Measurements from ENCODE around the gene KRT6A.
A peak's percentile ranks its signal among the peaks of the same experiment; 100 is the strongest.

Gene KRT6A

GRCh38 chr12:52508211-52508610 is 15.2 kb upstream of the KRT6A start:
- H3K27ac ChIP-seq (ENCODE audit: low read length, poor library complexity, severe bottlenecking) = no peak overlapping the region
- no peaks in the 10 kb centered on the region for H3K36me3 ChIP-seq (ENCODE audit: control insufficient read depth in 1 of 2, insufficient read depth in 2 of 2, low read depth in 1 of 2, low read length in 2 of 2)
- H2AK5ac ChIP-seq (ENCODE audit: low read length, severe bottlenecking) = no peak overlapping the region
- H3K18ac ChIP-seq (ENCODE audit: low read depth in 1 of 2, low read length in 2 of 2) = no peak overlapping the region
- H4K8ac ChIP-seq (ENCODE audit: low read length) = no peak overlapping the region
- no peak overlapping the region for H3K23ac ChIP-seq (ENCODE audit: low read length in 2 of 2)
- no peak overlapping the region for H3K9ac ChIP-seq (ENCODE audit: low read length)
- H4K91ac ChIP-seq (ENCODE audit: low read length) = no peak overlapping the region
- no peak overlapping the region for H2BK12ac ChIP-seq (ENCODE audit: low read length in 2 of 2)
- no peak overlapping the region for H2BK5ac ChIP-seq (ENCODE audit: low read depth, low read length, poor library complexity, severe bottlenecking)
- H3K4me1 ChIP-seq (ENCODE audit: control insufficient read depth, insufficient read depth, low read depth, low read length) = no peaks in the 10 kb centered on the region
- H3K4me2 ChIP-seq (ENCODE audit: low read length, poor library complexity, severe bottlenecking) = no peak overlapping the region
- no peaks in the 10 kb centered on the region for H3K79me1 ChIP-seq (replicated peaks; ENCODE audit: low read length, poor library complexity, severe bottlenecking)
- WGBS = 75% methylated on average over 5 of the region's 5 CpGs
- H2AFZ ChIP-seq (ENCODE audit: low read depth, low read length) = no peak overlapping the region
- H2BK15ac ChIP-seq (ENCODE audit: low read depth, poor library complexity, severe bottlenecking) = no peak overlapping the region
- H3K27me3 ChIP-seq (ENCODE audit: control insufficient read depth in 1 of 2, insufficient read depth in 1 of 2, low read length in 2 of 2) = peaks cover 6 to 35% of the 10 kb centered on the region in 2 experiments
- no peak overlapping the region for H3K14ac ChIP-seq (ENCODE audit: low read length in 2 of 2)
- no peak overlapping the region for H3K4me3 ChIP-seq (ENCODE audit: insufficient read depth in 1 of 2, low read depth in 1 of 2, low read length in 2 of 2)
- no peak for DNase-seq
- no peak overlapping the region for H3K4ac ChIP-seq (ENCODE audit: low read depth in 1 of 2, low read length in 2 of 2)
- no peak overlapping the region for H2BK120ac ChIP-seq (ENCODE audit: low read depth, low read length)
- no peaks in the 10 kb centered on the region for H3K9me3 ChIP-seq (ENCODE audit: control insufficient read depth, low read length)

- H3K79me1 ChIP-seq (replicated peaks; ENCODE audit: low read length, poor library complexity, severe bottlenecking) = no peaks in the 10 kb centered on the region
- no peak overlapping the region for H2BK15ac ChIP-seq (ENCODE audit: low read depth, poor library complexity, severe bottlenecking)
- H3K4ac ChIP-seq (ENCODE audit: low read depth in 1 of 2, low read length in 2 of 2) = no peak overlapping the region
- no peak overlapping the region for H2BK120ac ChIP-seq (ENCODE audit: low read depth, low read length)
- no peak overlapping the region for H3K4me3 ChIP-seq (ENCODE audit: insufficient read depth in 1 of 2, low read depth in 1 of 2, low read length in 2 of 2)
- no peak overlapping the region for H2BK5ac ChIP-seq (ENCODE audit: low read depth, low read length, poor library complexity, severe bottlenecking)
- peaks cover 6 to 38% of the 10 kb centered on the region in 2 experiments for H3K27me3 ChIP-seq (ENCODE audit: control insufficient read depth in 1 of 2, insufficient read depth in 1 of 2, low read length in 2 of 2)
- no peak overlapping the region for H4K91ac ChIP-seq (ENCODE audit: low read length)
- no peak overlapping the region for H3K23ac ChIP-seq (ENCODE audit: low read length in 2 of 2)
- no peaks in the 10 kb centered on the region for H3K36me3 ChIP-seq (ENCODE audit: control insufficient read depth in 1 of 2, insufficient read depth in 2 of 2, low read depth in 1 of 2, low read length in 2 of 2)
- no peak overlapping the region for H2AFZ ChIP-seq (ENCODE audit: low read depth, low read length)
- H3K4me1 ChIP-seq (ENCODE audit: control insufficient read depth, insufficient read depth, low read depth, low read length) = no peaks in the 10 kb centered on the region
- H3K9me3 ChIP-seq (ENCODE audit: control insufficient read depth, low read length) = no peaks in the 10 kb centered on the region
- no peak overlapping the region for H3K14ac ChIP-seq (ENCODE audit: low read length in 2 of 2)
- no peak overlapping the region for H4K8ac ChIP-seq (ENCODE audit: low read length)
- H2AK5ac ChIP-seq (ENCODE audit: low read length, severe bottlenecking) = no peak overlapping the region
- H3K27ac ChIP-seq (ENCODE audit: low read length, poor library complexity, severe bottlenecking) = no peak overlapping the region
- H3K18ac ChIP-seq (ENCODE audit: low read depth in 1 of 2, low read length in 2 of 2) = no peak overlapping the region
- no peak overlapping the region for H3K4me2 ChIP-seq (ENCODE audit: low read length, poor library complexity, severe bottlenecking)
- DNase-seq = peak; percentile 53
- WGBS = 31% methylated on average over 2 of the region's 4 CpGs
- no peak overlapping the region for H2BK12ac ChIP-seq (ENCODE audit: low read length in 2 of 2)
- no peak overlapping the region for H3K9ac ChIP-seq (ENCODE audit: low read length)
Observed at GRCh38 chr12:52506858-52507715, 14.0 kb upstream of the KRT6A start.

- no peaks in the 10 kb centered on the region for H3K4me1 ChIP-seq (ENCODE audit: control insufficient read depth, insufficient read depth, low read depth, low read length)
- no peak overlapping the region for H2BK15ac ChIP-seq (ENCODE audit: low read depth, poor library complexity, severe bottlenecking)
- H3K27ac ChIP-seq (ENCODE audit: low read length, poor library complexity, severe bottlenecking) = no peak overlapping the region
- H2AFZ ChIP-seq (ENCODE audit: low read depth, low read length) = no peak overlapping the region
- no peak overlapping the region for H3K4ac ChIP-seq (ENCODE audit: low read depth in 1 of 2, low read length in 2 of 2)
- DNase-seq = no peak
- no peak overlapping the region for H4K91ac ChIP-seq (ENCODE audit: low read length)
- no peak overlapping the region for H3K4me3 ChIP-seq (ENCODE audit: insufficient read depth in 1 of 2, low read depth in 1 of 2, low read length in 2 of 2)
- no peak overlapping the region for H3K14ac ChIP-seq (ENCODE audit: low read length in 2 of 2)
- H3K9ac ChIP-seq (ENCODE audit: low read length) = no peak overlapping the region
- no peak overlapping the region for H2BK5ac ChIP-seq (ENCODE audit: low read depth, low read length, poor library complexity, severe bottlenecking)
- no peaks in the 10 kb centered on the region for H3K9me3 ChIP-seq (ENCODE audit: control insufficient read depth, low read length)
- H3K36me3 ChIP-seq (ENCODE audit: control insufficient read depth in 1 of 2, insufficient read depth in 2 of 2, low read depth in 1 of 2, low read length in 2 of 2) = no peaks in the 10 kb centered on the region
- no CpG with 5 or more reads among the region's 1 CpG for WGBS
- no peak overlapping the region for H4K8ac ChIP-seq (ENCODE audit: low read length)
- H3K27me3 ChIP-seq (ENCODE audit: control insufficient read depth in 1 of 2, insufficient read depth in 1 of 2, low read length in 2 of 2) = peaks cover under 1 to 42% of the 10 kb centered on the region in 2 experiments
- no peak overlapping the region for H2BK120ac ChIP-seq (ENCODE audit: low read depth, low read length)
- no peak overlapping the region for H3K23ac ChIP-seq (ENCODE audit: low read length in 2 of 2)
- no peak overlapping the region for H2AK5ac ChIP-seq (ENCODE audit: low read length, severe bottlenecking)
- no peak overlapping the region for H2BK12ac ChIP-seq (ENCODE audit: low read length in 2 of 2)
- no peak overlapping the region for H3K4me2 ChIP-seq (ENCODE audit: low read length, poor library complexity, severe bottlenecking)
- H3K79me1 ChIP-seq (replicated peaks; ENCODE audit: low read length, poor library complexity, severe bottlenecking) = no peaks in the 10 kb centered on the region
- H3K18ac ChIP-seq (ENCODE audit: low read depth in 1 of 2, low read length in 2 of 2) = no peak overlapping the region
Observed at GRCh38 chr12:52502877-52503276, 9.8 kb upstream of the KRT6A start.

- Histone ChIP-seq H2BK15ac (ENCODE audit: low read depth, poor library complexity, severe bottlenecking) (no peak overlapping the region), H3K4me1 (ENCODE audit: control insufficient read depth, insufficient read depth, low read depth, low read length) (no peaks in the 10 kb centered on the region), H3K9ac (ENCODE audit: low read length) (no peak overlapping the region), H3K79me1 (replicated peaks; ENCODE audit: low read length, poor library complexity, severe bottlenecking) (no peaks in the 10 kb centered on the region), H3K4me3 (ENCODE audit: insufficient read depth in 1 of 2, low read depth in 1 of 2, low read length in 2 of 2) (no peak overlapping the region), H3K18ac (ENCODE audit: low read depth in 1 of 2, low read length in 2 of 2) (no peak overlapping the region), H3K27me3 (ENCODE audit: control insufficient read depth in 1 of 2, insufficient read depth in 1 of 2, low read length in 2 of 2) (peaks cover 5 to 35% of the 10 kb centered on the region in 2 experiments), H3K4ac (ENCODE audit: low read depth in 1 of 2, low read length in 2 of 2) (no peak overlapping the region), H3K27ac (ENCODE audit: low read length, poor library complexity, severe bottlenecking) (no peak overlapping the region), H2AK5ac (ENCODE audit: low read length, severe bottlenecking) (no peak overlapping the region), H3K9me3 (ENCODE audit: control insufficient read depth, low read length) (no peaks in the 10 kb centered on the region), H4K8ac (ENCODE audit: low read length) (no peak overlapping the region), H3K14ac (ENCODE audit: low read length in 2 of 2) (no peak overlapping the region), H3K36me3 (ENCODE audit: control insufficient read depth in 1 of 2, insufficient read depth in 2 of 2, low read depth in 1 of 2, low read length in 2 of 2) (no peaks in the 10 kb centered on the region), H2BK120ac (ENCODE audit: low read depth, low read length) (no peak overlapping the region), H2AFZ (ENCODE audit: low read depth, low read length) (no peak overlapping the region), H4K91ac (ENCODE audit: low read length) (no peak overlapping the region), H2BK12ac (ENCODE audit: low read length in 2 of 2) (no peak overlapping the region), H3K4me2 (ENCODE audit: low read length, poor library complexity, severe bottlenecking) (no peak overlapping the region), H2BK5ac (ENCODE audit: low read depth, low read length, poor library complexity, severe bottlenecking) (no peak overlapping the region), H3K23ac (ENCODE audit: low read length in 2 of 2) (no peak overlapping the region)
- WGBS = 90% methylated on average over 6 of the region's 7 CpGs
- DNase-seq = no peak
Observed at GRCh38 chr12:52501490-52501889, 8.4 kb upstream of the KRT6A start.

Data from mesenchymal stem cell (in vitro differentiated cells and primary cell).